ENCODE results near the gene PHACTR1. TPM values are rescaled to one million over a fixed set of nuclear protein-coding genes. Genes with fewer than 3 reads are reported as not detected.

The PHACTR1 gene
- total and polyA plus RNA-seq, 3 donors from 2014 or later: 5.1 to 7.6 (median 6.5) TPM

GRCh38 chr6:12735786-12736185 is 19.2 kb downstream of the PHACTR1 start:
- DNase-seq: no peak
- 32 to 45% methylated on average over 1 of the region's 1 CpG for WGBS, 2 donors
- peaks cover 3% of the 10 kb centered on the region for H3K4me1 ChIP-seq
- no peaks in the 10 kb centered on the region for H3K36me3 ChIP-seq (ENCODE audit: low read depth, missing control alignments)
- no peak overlapping the region for H3K4me3 ChIP-seq
- intact Hi-C loops (cut with DNase I; ENCODE audit: low total_unique reads): no loop called here
- no peak for TF ChIP-seq POLR2A (IDR thresholded peaks at IDR 0.05)
- no peak for TF ChIP-seq CTCF (IDR thresholded peaks at IDR 0.05)
- H3K27ac ChIP-seq: no peak overlapping the region
- no peaks in the 10 kb centered on the region for H3K27me3 ChIP-seq
- H3K9me3 ChIP-seq: no peaks in the 10 kb centered on the region

DNA sequence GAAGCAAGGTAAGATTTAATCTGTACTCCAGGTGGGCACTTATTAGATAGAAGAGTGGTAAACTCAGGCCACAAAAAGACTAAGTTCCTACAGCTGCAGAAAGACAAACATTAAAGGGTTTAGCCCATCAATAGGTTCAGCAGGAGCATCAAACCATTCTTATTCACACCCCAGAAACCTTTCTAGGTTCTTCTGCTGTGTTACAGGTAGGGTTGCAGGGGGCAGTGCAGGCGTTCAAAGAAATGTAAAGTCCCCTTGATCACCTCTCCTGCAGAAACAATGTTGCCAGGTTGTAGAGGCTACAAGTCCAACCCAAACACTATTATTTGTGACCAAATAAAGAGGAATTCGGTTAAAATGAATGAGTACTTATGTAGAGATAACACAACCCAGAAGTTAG is 31.8 kb downstream of the PHACTR1 start:
- WGBS, 2 donors: 0 to 2% methylated on average over 2 of the region's 2 CpGs
- TF ChIP-seq CTCF (IDR thresholded peaks at IDR 0.05): no peak
- TF ChIP-seq POLR2A (IDR thresholded peaks at IDR 0.05): no peak
- intact Hi-C loops (cut with DNase I; ENCODE audit: low total_unique reads): no loop called here

DNA sequence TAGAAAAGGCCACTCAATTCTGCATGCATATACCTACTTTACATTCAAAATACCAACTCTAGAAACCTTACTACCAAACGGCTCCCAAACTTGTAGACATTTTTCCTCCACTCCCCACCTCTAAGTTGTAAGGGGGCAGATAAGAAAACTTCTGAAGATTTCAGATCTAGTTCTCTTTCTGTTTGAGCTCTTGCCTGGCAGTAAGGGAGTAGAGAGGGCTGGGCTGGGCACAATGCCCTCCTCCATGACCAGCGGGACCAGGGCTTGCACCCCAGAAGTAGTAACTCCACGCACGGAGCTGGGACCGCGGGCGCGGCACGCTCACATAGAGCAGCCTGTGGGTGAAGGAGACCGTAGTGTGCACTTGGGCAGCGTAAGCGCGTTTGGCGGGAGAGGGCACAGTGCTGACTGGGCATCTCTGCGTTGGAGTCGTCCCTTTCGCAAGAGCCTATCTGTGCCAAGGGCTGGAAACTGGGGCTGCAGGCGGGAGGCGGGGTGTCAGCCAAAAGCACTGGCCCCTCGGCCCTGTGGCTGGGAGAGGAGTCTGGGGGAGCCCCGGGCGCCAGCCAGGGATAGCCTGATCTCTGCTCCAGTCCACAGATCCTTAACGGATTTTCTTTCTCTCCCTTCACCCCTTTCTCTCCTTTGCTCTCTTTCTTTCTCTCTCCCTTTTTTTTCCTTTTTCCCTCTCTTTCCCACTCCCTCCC is 32.4 kb downstream of the PHACTR1 start:
- H3K36me3 ChIP-seq (ENCODE audit: low read depth, missing control alignments): no peaks in the 10 kb centered on the region
- intact Hi-C loops (cut with DNase I; ENCODE audit: low total_unique reads): no loop called here
- DNase-seq: peak; percentile 15
- 1% methylated on average over 13 to 18 of the region's 23 CpGs for WGBS, 2 donors
- TF ChIP-seq CTCF (IDR thresholded peaks at IDR 0.05): no peak
- no peak for TF ChIP-seq POLR2A (IDR thresholded peaks at IDR 0.05)
- H3K9me3 ChIP-seq: no peaks in the 10 kb centered on the region
- H3K27ac ChIP-seq: no peak overlapping the region
- H3K4me1 ChIP-seq: no peaks in the 10 kb centered on the region
- H3K27me3 ChIP-seq: no peaks in the 10 kb centered on the region
- peak overlapping the region in 1 of 2 donors; percentile 29 for H3K4me3 ChIP-seq

More for the DNA sequence above, 31.8 kb downstream of the PHACTR1 start:
- H3K9me3 ChIP-seq: no peaks in the 10 kb centered on the region
- H3K27ac ChIP-seq: no peak overlapping the region
- H3K4me3 ChIP-seq: no peak overlapping the region
- H3K4me1 ChIP-seq: no peaks in the 10 kb centered on the region
- H3K27me3 ChIP-seq: no peaks in the 10 kb centered on the region
- DNase-seq: no peak
- no peaks in the 10 kb centered on the region for H3K36me3 ChIP-seq (ENCODE audit: low read depth, missing control alignments)

GRCh38 chr6:12749531-12750379 is 33.2 kb downstream of the PHACTR1 start:
- intact Hi-C loops (cut with DNase I; ENCODE audit: low total_unique reads): no loop called here
- H3K4me1 ChIP-seq: no peaks in the 10 kb centered on the region
- no peak for TF ChIP-seq CTCF (IDR thresholded peaks at IDR 0.05)
- TF ChIP-seq POLR2A (IDR thresholded peaks at IDR 0.05): no peak
- H3K36me3 ChIP-seq (ENCODE audit: low read depth, missing control alignments): no peaks in the 10 kb centered on the region
- no peak overlapping the region for H3K27ac ChIP-seq
- peak; percentile 14 for DNase-seq
- H3K9me3 ChIP-seq: no peaks in the 10 kb centered on the region
- no peaks in the 10 kb centered on the region for H3K27me3 ChIP-seq
- peak overlapping the region; percentile 29 to 61 for H3K4me3 ChIP-seq
- WGBS, 2 donors: 1 to 4% methylated on average over 14 to 61 of the region's 75 CpGs

Measured in testis (tissue), 3 donors.